Anterior cingulate cortex (tissue), 58 donors: ENCODE measurements around the gene ELOVL6.
A peak's percentile ranks its signal among the peaks of the same experiment; 100 is the strongest.
"Not testable (repeated sequence)": the region's sequence is repeated elsewhere in the genome, so short reads cannot be mapped to it uniquely, and the experiment has no call there.

Experiments used
- DNase-seq, 58 donors: peaks; one replicate each; lab custom pipeline; 2025; lab: John Stamatoyannopoulos, UW

ELOVL6 gene

GRCh38 chr4:110087070-110087708 lies 111.2 kb downstream of the ELOVL6 start:
- peak in 1 of 58 donors; percentile 18 for DNase-seq

- DNase-seq: no peak
These were observed 113.3 kb downstream of the ELOVL6 start for GRCh38 chr4:110085131-110085530.

GRCh38 chr4:110084154-110084553 lies 114.3 kb downstream of the ELOVL6 start:
- DNase-seq: no peak

DNA sequence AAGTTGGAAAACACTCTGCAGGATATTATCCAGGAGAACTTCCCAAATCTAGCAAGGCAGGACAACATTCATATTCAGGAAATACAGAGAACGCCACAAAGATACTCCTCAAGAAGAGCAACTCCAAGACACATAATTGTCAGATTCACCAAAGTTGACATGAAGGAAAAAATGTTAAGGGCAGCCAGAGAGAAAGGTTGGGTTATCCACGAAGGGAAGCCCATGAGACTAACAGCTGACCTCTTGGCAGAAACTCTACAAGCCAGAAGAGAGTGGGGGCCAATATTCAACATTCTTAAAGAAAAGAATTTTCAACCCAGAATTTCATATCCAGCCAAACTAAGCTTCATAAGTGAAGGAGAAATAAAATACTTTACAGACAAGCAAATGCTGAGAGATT lies 120.3 kb downstream of the ELOVL6 start:
- not testable (repeated sequence) for DNase-seq

DNA sequence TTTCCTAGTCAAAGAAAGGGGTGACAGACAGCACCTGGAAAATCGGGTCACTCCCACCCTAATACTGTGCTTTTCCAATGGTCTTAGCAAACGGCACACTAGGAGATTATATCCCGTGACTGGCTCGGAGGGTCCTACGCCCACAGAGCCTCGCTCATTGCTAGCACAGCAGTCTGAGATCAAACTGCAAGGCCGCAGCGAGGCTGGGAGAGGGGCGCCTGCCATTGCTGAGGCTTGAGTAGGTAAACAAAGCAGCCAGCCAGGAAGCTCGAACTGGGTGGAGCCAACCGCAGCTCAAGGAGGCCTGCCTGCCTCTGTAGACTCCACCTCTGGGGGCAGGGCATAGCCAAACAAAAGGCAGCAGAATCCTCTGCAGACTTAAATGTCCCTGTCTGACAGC lies 121.6 kb downstream of the ELOVL6 start:
- DNase-seq: not testable (repeated sequence)

DNA sequence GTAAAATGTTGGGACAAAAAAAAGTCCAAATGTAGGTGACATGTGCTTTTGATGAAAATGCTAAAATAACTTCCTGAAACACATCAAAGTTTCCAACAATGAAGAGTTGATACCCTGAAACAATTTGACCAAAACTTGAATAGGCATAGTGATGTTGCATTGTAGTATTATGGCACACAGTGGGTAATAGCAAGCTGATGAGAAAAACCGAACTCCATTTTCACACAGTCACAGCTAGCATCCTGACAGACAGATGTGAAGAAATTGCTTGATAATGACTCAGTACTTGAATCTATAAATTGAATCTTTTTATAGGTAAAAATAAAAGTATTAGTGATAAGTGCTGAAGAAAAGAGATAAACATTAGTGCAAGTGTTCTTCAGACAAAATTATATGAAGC lies 122.5 kb downstream of the ELOVL6 start:
- no peak for DNase-seq

- no peak for DNase-seq
These were observed 123.2 kb downstream of the ELOVL6 start for GRCh38 chr4:110075083-110075738.

- no peak for DNase-seq
These were observed 123.8 kb downstream of the ELOVL6 start for GRCh38 chr4:110074570-110074969.

DNA sequence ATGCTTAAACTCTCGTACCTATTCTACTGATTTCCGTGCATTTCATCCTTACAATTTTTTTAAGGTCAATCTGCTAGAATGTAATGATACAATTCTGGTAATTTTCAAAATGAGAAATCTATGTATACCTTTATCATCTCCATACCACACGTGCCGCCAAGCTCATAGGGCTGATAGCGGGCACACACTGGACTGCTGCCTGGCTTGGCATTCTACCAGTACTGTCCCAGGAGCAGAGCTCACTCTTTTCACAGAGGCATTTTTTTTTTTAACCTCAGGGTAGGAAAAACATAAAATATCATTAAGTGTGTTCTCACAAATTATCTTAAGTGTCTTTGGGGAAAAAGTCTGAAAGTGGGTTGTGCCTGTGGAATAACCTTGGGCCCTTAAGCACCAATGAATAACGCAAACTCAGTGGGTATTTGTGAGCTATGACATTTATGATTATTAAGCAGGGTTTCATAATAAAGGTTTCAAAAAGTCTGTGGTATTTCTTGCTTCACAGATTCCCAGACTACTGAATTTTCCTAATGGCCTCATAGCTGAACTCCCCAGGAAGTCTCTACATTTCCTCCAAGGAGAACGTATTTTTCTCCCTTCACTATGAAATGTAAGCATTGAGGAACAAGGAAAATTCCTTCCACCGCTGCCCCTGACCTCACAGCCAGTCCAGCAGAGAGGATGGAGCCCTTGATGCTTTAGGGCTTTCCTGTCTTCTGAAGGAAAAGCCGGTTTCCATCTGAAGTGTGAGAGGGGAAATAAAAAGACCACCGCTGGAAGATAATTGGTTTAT lies 125.2 kb downstream of the ELOVL6 start:
- DNase-seq: peak in 2 of 58 donors; percentile 7 to 17

- peak in 41 of 58 donors; percentile 2 to 74 (median 28) for DNase-seq
These were observed 126.9 kb downstream of the ELOVL6 start for GRCh38 chr4:110071466-110071865.

- no peak for DNase-seq
These were observed 130.2 kb downstream of the ELOVL6 start for GRCh38 chr4:110068248-110068647.

DNA sequence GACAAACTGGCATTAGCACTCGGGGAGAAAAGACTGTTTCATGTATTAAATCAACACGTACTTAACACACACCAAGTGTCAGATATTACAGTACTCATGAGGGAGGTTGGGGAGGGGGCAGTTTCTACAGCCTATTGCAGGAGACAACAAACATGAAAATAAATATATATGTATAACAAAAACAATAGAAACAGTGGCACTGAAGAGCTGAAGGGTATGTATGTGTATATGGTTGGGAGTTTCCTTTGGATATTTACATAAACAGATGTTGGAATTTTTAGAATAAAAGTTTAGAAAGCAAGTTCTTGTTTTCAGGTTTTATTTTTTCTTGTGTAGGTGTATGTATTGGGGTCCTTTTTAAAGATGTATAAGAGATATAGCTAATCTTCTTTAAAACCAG lies 133.5 kb downstream of the ELOVL6 start:
- DNase-seq: no peak

GRCh38 chr4:110064295-110064694 lies 134.1 kb downstream of the ELOVL6 start:
- DNase-seq: no peak

DNA sequence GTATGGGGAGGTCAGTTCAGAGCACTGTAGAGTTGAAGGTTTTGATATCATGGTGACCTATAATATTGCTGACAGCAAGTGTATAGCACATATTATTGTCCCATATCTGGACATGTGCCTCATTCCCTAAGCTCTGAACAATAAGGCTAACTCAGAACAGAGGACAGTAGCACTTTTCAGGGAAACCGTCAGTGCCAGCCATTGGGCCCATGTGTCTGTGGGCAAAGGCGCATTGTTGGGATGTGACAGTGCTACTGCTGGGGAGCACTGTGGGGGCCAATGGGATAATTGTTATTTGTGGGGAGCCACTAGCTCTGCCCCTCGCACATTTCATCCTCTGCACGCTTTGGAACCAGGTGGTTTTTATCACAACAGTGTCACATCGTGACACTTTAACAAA lies 136.2 kb downstream of the ELOVL6 start:
- peak in 46 of 58 donors; percentile 3 to 87 (median 55) for DNase-seq

- DNase-seq: no peak
These were observed 137.3 kb downstream of the ELOVL6 start for GRCh38 chr4:110061076-110061475.

- no peak for DNase-seq
These were observed 138.7 kb downstream of the ELOVL6 start for GRCh38 chr4:110059556-110060191.

DNA sequence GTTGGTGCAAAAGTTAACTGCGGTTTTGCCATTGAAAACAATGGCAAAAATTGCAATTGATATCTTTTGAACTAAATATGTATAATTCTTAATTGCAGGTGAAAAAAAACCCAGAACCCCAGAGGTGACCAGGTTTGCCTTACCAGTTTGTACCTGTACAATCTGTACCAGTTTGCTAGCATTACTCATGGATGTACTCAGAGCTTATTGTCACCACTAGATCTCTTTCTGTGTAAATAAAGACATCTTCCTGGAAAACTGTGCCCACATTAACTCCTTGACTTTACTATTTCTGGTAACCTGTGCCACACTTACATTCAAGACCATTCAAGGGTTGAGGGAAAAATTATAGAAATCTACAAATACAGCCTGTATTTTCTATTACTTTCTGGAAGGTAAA lies 139.7 kb downstream of the ELOVL6 start:
- DNase-seq: no peak

DNA sequence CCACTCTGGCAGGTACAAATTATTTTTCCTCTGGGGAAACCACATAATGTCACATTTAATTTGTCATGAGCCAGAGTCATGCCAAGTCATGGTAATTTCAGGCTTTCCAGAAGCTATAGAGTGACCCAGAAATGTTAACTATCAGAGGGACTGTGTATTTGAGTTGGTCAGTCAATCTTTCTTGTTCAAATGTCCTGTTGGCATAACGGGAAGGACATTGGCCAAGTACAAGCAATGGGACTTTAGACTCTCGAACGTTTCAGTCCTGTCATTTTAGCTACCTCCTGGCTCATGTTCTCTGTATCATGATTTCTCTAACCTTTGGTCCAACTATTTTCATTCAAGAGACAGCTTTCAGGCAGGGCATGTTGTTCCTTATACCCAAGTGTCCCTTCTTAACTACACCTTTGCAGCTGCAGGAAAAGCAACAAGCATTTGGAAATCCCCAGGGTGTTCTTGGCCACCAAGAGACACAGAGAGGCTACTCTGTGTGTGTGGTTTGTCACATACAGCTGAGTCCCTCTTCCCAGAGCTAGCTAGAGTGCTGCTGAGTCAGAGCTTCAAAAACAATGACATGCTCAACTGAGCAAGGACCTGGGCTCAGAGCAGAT lies 143.2 kb downstream of the ELOVL6 start:
- DNase-seq: peak in 16 of 58 donors; percentile 4 to 48 (median 18)

DNA sequence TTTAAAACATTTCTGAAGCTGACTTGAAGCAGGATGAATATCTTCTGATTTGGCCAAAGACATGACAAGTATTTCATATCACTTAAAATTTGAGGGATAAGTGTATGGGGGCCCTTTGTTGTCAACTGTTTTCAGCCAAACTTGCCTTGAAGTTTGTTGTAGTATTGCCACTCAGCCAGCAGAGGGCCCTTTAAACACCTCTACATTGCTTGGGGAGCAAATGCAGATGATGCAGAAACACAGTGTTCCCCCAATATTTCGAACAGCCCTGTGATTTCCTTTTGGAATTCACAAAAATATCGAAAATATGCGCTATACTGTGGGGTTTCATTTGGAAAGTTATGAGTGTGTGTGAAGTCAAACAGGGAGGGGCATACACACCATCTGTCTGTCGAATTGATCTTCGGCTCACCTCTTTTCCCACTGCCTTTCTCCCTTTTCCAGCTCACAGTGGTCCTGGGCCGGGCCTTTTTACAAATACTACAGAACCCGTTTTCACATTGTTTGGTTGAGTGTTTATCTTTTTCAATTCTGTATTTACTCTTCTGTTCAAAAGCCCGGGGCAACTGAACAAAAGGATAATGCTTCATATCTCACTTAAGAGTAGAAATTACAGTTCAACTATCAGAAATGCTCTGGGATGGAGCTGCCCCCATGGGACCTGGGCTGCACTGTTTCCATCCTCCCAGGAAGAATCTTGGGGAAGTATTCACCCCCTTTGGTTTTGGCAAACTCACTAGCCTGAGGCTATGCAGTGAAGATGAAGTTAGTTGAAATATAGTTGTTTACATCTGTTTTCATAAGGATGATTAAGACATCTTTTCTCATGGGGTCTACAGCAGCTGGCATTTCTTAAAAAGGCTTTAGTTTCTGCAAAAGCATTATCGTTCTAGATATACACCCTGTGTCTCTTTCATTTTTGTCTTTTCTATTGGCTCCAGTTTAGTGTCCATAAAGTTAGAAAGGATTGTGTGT lies 148.2 kb downstream of the ELOVL6 start:
- DNase-seq: peak in 38 of 58 donors; percentile 3 to 67 (median 20)
